SK-N-SH treated with all-trans-retinoic acid at 6 μM for 48 hours (cell line): ENCODE results near the gene PCBD1.

ENCODE experiments used
- CSDC2 ChIP-seq: fragments of 250-450 bp; sonication (Bioruptor Pico); IDR thresholded peaks from 2 replicates; pipeline ENCODE4 v1.5.0; 2020; ENCODE audit warnings: mild to moderate bottlenecking, moderate library complexity
- POU6F1 ChIP-seq: fragments of 250-450 bp; sonication (Bioruptor Pico); IDR thresholded peaks from 2 replicates; pipeline ENCODE4 v1.8.0; 2021; ENCODE audit warnings: low read depth, mild to moderate bottlenecking, moderate library complexity, borderline replicate concordance
- PPARA ChIP-seq: fragments of 250-450 bp; sonication (Bioruptor Pico); IDR thresholded peaks from 2 replicates; pipeline ENCODE4 v1.5.0; 2020; ENCODE audit warnings: mild to moderate bottlenecking, borderline replicate concordance
- RARB ChIP-seq: fragments of 250-450 bp; sonication (Bioruptor Pico); IDR thresholded peaks from 2 replicates; pipeline ENCODE4 v1.8.0; 2021; ENCODE audit warnings: mild to moderate bottlenecking, moderate library complexity
- TCF4 ChIP-seq: fragments of 250-450 bp; sonication (Bioruptor Pico); IDR thresholded peaks from 2 replicates; pipeline ENCODE4 v1.8.0; 2021; ENCODE audit warnings: mild to moderate bottlenecking, moderate library complexity, borderline replicate concordance
- TOX ChIP-seq: fragments of 250-450 bp; sonication (Bioruptor Pico); IDR thresholded peaks from 2 replicates; pipeline ENCODE4 v1.8.0; 2021; ENCODE audit warnings: mild to moderate bottlenecking, moderate library complexity, borderline replicate concordance
- ZFP3 ChIP-seq: fragments of 250-450 bp; sonication (Bioruptor Pico); IDR thresholded peaks from 2 replicates; pipeline ENCODE4 v1.5.0; 2020; ENCODE audit warnings: mild to moderate bottlenecking, moderate library complexity
- ZFP30 ChIP-seq: fragments of 450-650 bp; formaldehyde crosslinking; IDR thresholded peaks from 2 replicates; pipeline ENCODE4 v1.5.0; 2022; ENCODE audit warnings: mild to moderate bottlenecking, moderate library complexity
- ZNF565 ChIP-seq: fragments of 450-650 bp; formaldehyde crosslinking; conservative IDR thresholded peaks from 2 replicates; pipeline ENCODE4 v1.5.0; 2020; ENCODE audit warnings: low read depth, mild to moderate bottlenecking, moderate library complexity
- TF ChIP-seq, protein P1 (sequence below): fragments of 250-450 bp; sonication (Bioruptor Pico); IDR thresholded peaks from 2 replicates; pipeline ENCODE4 v1.5.1; 2020; ENCODE audit warnings: low read depth, mild to moderate bottlenecking, moderate library complexity

- no peak for TF ChIP-seq ZFP30
- TF ChIP-seq, protein P1, sequence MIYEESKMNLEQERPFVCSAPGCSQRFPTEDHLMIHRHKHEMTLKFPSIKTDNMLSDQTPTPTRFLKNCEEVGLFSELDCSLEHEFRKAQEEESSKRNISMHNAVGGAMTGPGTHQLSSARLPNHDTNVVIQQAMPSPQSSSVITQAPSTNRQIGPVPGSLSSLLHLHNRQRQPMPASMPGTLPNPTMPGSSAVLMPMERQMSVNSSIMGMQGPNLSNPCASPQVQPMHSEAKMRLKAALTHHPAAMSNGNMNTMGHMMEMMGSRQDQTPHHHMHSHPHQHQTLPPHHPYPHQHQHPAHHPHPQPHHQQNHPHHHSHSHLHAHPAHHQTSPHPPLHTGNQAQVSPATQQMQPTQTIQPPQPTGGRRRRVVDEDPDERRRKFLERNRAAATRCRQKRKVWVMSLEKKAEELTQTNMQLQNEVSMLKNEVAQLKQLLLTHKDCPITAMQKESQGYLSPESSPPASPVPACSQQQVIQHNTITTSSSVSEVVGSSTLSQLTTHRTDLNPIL (CRISPR knock-in tag): no peak
- no peak for TF ChIP-seq CSDC2 (CRISPR knock-in tag)
- TF ChIP-seq RARB (CRISPR knock-in tag): no peak
- no peak for TF ChIP-seq ZFP3 (CRISPR knock-in tag)
- no peak for TF ChIP-seq ZNF565 (CRISPR knock-in tag)
- no peak for TF ChIP-seq TOX (CRISPR knock-in tag)
- no peak for TF ChIP-seq PPARA (CRISPR knock-in tag)
- no peak for TF ChIP-seq TCF4 (CRISPR knock-in tag)
- TF ChIP-seq POU6F1 (CRISPR knock-in tag): no peak
These were observed 29.3 kb upstream of the PCBD1 start for GRCh38 chr10:70917635-70918034.
